GM20000 (cell line): ENCODE data around the gene ATP2A1.
"Not testable (repeated sequence)": the region's sequence is repeated elsewhere in the genome, so short reads cannot be mapped to it uniquely, and the experiment has no call there.

Experiments
- DNase-seq: peaks from one replicate; pipeline ENCODE4 v3.0.0; 2012; ENCODE audit warnings: low spot score
- CTCF ChIP-seq: IDR thresholded peaks from 2 replicates; pipeline ENCODE4 v1.5.1; 2012; ENCODE audit warnings: mild to moderate bottlenecking, control low read depth; ENCODE audit errors: extremely low read depth, missing control alignments

Gene ATP2A1

GRCh38 chr16:28877655-28878000 is 660 bp upstream of the ATP2A1 start:
- no peak for DNase-seq
- no peak for TF ChIP-seq CTCF

GRCh38 chr16:28879261-28879840 is 1.1 kb downstream of the ATP2A1 start:
- TF ChIP-seq CTCF = no peak
- no peak for DNase-seq

GRCh38 chr16:28879841-28880588 is 1.7 kb downstream of the ATP2A1 start:
- peak; percentile 98 for DNase-seq
- TF ChIP-seq CTCF = no peak

- no peak for TF ChIP-seq CTCF
- DNase-seq = no peak
These were observed 2.3 kb downstream of the ATP2A1 start for GRCh38 chr16:28880589-28880915.

DNA sequence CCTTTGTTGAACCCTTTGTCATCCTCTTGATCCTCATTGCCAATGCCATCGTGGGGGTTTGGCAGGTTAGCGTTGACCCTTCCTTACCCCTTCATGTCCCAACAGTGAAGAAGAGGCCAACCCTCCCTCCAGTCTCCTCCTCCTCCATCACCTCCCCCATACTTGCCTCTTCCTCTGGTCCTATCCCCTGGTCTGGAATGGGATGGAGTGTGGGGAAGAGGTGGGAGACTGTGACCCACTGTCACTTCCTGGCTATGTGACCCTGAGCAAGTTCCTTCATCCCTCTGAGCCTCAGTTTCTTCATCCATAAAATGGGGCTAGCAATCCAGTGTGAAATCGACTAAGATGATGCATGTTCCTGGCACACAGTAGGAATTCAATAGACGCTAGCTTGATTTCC is 2.7 kb downstream of the ATP2A1 start:
- no peak for DNase-seq
- no peak for TF ChIP-seq CTCF

DNA sequence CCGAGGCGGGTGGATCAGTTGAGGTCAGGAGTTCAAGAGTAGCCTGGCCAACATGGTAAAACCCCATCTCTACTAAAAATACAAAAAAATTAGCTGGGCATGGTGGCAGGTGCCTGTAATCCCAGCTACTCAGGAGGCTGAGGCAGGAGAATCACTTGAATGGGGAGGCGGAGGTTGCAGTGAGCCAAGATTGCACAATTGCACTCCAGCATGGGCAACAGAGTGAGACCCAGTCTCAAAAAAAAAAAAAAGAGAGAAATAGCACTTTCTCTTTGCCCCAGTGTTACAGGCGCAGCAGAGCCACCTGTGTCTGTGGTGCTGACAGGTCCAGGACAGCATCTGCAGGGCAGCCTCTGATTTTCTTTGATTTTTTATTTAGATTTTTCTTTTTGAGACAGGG is 3.3 kb downstream of the ATP2A1 start:
- DNase-seq = not testable (repeated sequence)

DNA sequence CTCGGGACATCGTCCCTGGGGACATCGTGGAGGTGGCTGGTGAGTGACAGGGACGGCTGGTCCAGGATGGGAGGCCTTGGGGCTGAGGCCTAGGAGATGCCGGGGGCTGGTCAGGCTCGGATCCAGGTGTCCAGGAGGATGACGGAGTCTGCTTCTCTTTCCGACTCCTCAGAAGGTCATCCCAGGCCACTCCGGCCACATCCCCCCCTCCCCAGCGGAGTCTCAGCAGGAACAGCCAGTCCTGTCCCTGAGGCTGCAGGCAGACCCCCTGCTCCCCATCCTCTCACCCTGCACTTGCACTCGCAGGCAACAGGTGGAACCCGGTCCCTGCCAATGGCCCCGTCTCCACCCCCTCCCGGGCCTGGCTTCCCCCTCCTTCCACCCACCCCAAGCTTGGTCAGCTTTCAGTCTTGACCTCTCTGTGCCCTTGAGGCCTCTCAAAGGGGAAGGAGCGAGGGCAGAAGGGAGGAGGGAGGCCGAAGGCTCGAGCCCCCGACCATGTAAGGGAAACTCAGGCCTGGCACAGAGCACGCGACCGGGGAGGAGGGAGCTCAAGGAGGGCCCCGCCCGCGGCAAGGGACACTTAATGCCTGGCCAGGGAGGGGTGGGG is 4.4 kb downstream of the ATP2A1 start:
- DNase-seq = no peak
- TF ChIP-seq CTCF = no peak
